ENCODE data around the gene C1orf87. TPM values are rescaled to one million over a fixed set of nuclear protein-coding genes. Genes with fewer than 3 reads are reported as not detected.

Gene C1orf87
- total and polyA plus RNA-seq, 4 donors, result not detected

GRCh38 chr1:60118085-60118484, 44.5 kb upstream of the C1orf87 start:
- Histone ChIP-seq H3K4me3 (ENCODE audit: low read depth in 1 of 3, low read length in 3 of 3) (no peak overlapping the region), H3K36me3 (ENCODE audit: control insufficient read depth in 4 of 4, insufficient read depth in 3 of 4, low read depth in 1 of 4, low read length in 3 of 4) (no peaks in the 10 kb centered on the region), H3K9me3 (ENCODE audit: control insufficient read depth in 4 of 4, low read length in 3 of 4) (no peaks in the 10 kb centered on the region), H3K9ac (ENCODE audit: low read depth in 1 of 2, low read length in 2 of 2) (no peak overlapping the region), H3K27ac (ENCODE audit: low read depth in 1 of 2, low read length in 2 of 2) (no peak overlapping the region), H3K4me1 (ENCODE audit: control insufficient read depth in 4 of 4, insufficient read depth in 4 of 4, low read length in 3 of 4) (no peaks in the 10 kb centered on the region), H3K27me3 (ENCODE audit: control insufficient read depth in 4 of 4, insufficient read depth in 4 of 4, low read length in 3 of 4) (no peaks in the 10 kb centered on the region)
- 81% methylated on average over 4 of the region's 4 CpGs for WGBS
- no peak for DNase-seq (ENCODE audit: low spot score)
- TF ChIP-seq YY1 (IDR thresholded peaks at IDR 0.05) (no peak), HNF4G (IDR thresholded peaks at IDR 0.05) (no peak), SP1 (IDR thresholded peaks at IDR 0.05) (no peak), GABPA (IDR thresholded peaks at IDR 0.05 in 1 of 2, conservative IDR thresholded peaks at IDR 0.05 in 1 of 2) (no peak), NR2F2 (IDR thresholded peaks at IDR 0.05) (no peak), EGR1 (IDR thresholded peaks at IDR 0.05; ENCODE audit: low read depth in 2 of 2) (no peak), HNF4A (conservative IDR thresholded peaks at IDR 0.05) (no peak), RXRA (IDR thresholded peaks at IDR 0.05) (no peak), FOXA1 (IDR thresholded peaks at IDR 0.05) (no peak), FOXA2 (IDR thresholded peaks at IDR 0.05) (no peak), TAF1 (conservative IDR thresholded peaks at IDR 0.05) (no peak), JUND (IDR thresholded peaks at IDR 0.05) (no peak), ZBTB33 (IDR thresholded peaks at IDR 0.05) (no peak), RAD21 (IDR thresholded peaks at IDR 0.05) (no peak), ATF3 (IDR thresholded peaks at IDR 0.05) (no peak)
- TF ChIP-seq, protein P1, sequence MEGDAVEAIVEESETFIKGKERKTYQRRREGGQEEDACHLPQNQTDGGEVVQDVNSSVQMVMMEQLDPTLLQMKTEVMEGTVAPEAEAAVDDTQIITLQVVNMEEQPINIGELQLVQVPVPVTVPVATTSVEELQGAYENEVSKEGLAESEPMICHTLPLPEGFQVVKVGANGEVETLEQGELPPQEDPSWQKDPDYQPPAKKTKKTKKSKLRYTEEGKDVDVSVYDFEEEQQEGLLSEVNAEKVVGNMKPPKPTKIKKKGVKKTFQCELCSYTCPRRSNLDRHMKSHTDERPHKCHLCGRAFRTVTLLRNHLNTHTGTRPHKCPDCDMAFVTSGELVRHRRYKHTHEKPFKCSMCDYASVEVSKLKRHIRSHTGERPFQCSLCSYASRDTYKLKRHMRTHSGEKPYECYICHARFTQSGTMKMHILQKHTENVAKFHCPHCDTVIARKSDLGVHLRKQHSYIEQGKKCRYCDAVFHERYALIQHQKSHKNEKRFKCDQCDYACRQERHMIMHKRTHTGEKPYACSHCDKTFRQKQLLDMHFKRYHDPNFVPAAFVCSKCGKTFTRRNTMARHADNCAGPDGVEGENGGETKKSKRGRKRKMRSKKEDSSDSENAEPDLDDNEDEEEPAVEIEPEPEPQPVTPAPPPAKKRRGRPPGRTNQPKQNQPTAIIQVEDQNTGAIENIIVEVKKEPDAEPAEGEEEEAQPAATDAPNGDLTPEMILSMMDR (IDR thresholded peaks at IDR 0.05; ENCODE audit: low read depth, low read length, missing input control), result no peak
- TF ChIP-seq, protein P2, sequence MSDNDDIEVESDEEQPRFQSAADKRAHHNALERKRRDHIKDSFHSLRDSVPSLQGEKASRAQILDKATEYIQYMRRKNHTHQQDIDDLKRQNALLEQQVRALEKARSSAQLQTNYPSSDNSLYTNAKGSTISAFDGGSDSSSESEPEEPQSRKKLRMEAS (IDR thresholded peaks at IDR 0.05), result no peak

GRCh38 chr1:60114745-60115318, 41.3 kb upstream of the C1orf87 start:
- Histone ChIP-seq H3K9ac (ENCODE audit: low read depth in 1 of 2, low read length in 2 of 2) (no peak overlapping the region), H3K4me1 (ENCODE audit: control insufficient read depth in 4 of 4, insufficient read depth in 4 of 4, low read length in 3 of 4) (no peaks in the 10 kb centered on the region), H3K27me3 (ENCODE audit: control insufficient read depth in 4 of 4, insufficient read depth in 4 of 4, low read length in 3 of 4) (no peaks in the 10 kb centered on the region), H3K4me3 (ENCODE audit: low read depth in 1 of 3, low read length in 3 of 3) (no peak overlapping the region), H3K9me3 (ENCODE audit: control insufficient read depth in 4 of 4, low read length in 3 of 4) (no peaks in the 10 kb centered on the region), H3K27ac (ENCODE audit: low read depth in 1 of 2, low read length in 2 of 2) (no peak overlapping the region), H3K36me3 (ENCODE audit: control insufficient read depth in 4 of 4, insufficient read depth in 3 of 4, low read depth in 1 of 4, low read length in 3 of 4) (no peaks in the 10 kb centered on the region)
- WGBS, result 65% methylated on average over 7 of the region's 7 CpGs
- TF ChIP-seq SP1 (IDR thresholded peaks at IDR 0.05) (no peak), ATF3 (IDR thresholded peaks at IDR 0.05) (no peak), YY1 (IDR thresholded peaks at IDR 0.05) (no peak), REST (IDR thresholded peaks at IDR 0.05) (no peak), RXRA (IDR thresholded peaks at IDR 0.05) (no peak), RAD21 (IDR thresholded peaks at IDR 0.05) (no peak), NR2F2 (IDR thresholded peaks at IDR 0.05) (no peak), GABPA (IDR thresholded peaks at IDR 0.05 in 1 of 2, conservative IDR thresholded peaks at IDR 0.05 in 1 of 2) (no peak), FOXA2 (IDR thresholded peaks at IDR 0.05) (no peak)
- TF ChIP-seq, protein P2 (IDR thresholded peaks at IDR 0.05), result no peak
- DNase-seq (ENCODE audit: low spot score), result no peak
